ENCODE data around the gene WDR93. TPM values are rescaled to one million over a fixed set of nuclear protein-coding genes. Genes with fewer than 3 reads are reported as not detected.

Gene WDR93
- total and polyA plus RNA-seq, 2 experiments from 2014 or later = 0.13 TPM; not detected in 1

- H3K79me2 ChIP-seq = no peaks in the 10 kb centered on the region
- no peak overlapping the region for H3K4me3 ChIP-seq
- H3K9me3 ChIP-seq (ENCODE audit: low read depth) = no peaks in the 10 kb centered on the region
- TF ChIP-seq CTCF (IDR thresholded peaks at IDR 0.05; ENCODE audit: poor library complexity) (no peak), EZH2phosphoT487 (IDR thresholded peaks at IDR 0.05; ENCODE audit: low read depth, severe bottlenecking, unreplicated experiment) (no peak), EZH2 (IDR thresholded peaks at IDR 0.05; ENCODE audit: borderline replicate concordance) (no peak)
- DNase-seq (ENCODE audit: low spot score) = no peak
- H3K27ac ChIP-seq = no peak overlapping the region
- H3K9me2 ChIP-seq (replicated peaks; ENCODE audit: insufficient read depth) = no peaks in the 10 kb centered on the region
- no peaks in the 10 kb centered on the region for H3K4me1 ChIP-seq (ENCODE audit: insufficient read depth)
- H3K4me2 ChIP-seq = no peak overlapping the region
- 91% methylated on average over 8 of the region's 8 CpGs for WGBS (ENCODE audit: low lambda C conversion rate, missing lambda C conversion rate)
- H3K36me3 ChIP-seq (replicated peaks; ENCODE audit: insufficient read depth, low read depth) = no peaks in the 10 kb centered on the region
- H3K27me3 ChIP-seq = peaks cover 20% of the 10 kb centered on the region
- no peak overlapping the region for H2AFZ ChIP-seq
- H4K20me1 ChIP-seq (ENCODE audit: insufficient read depth, poor library complexity, severe bottlenecking) = no peaks in the 10 kb centered on the region
These were observed 52.4 kb downstream of the WDR93 start for GRCh38 chr15:89743011-89743410.

GRCh38 chr15:89743594-89743993 lies 53.0 kb downstream of the WDR93 start:
- H3K27ac ChIP-seq = no peak overlapping the region
- no peak overlapping the region for H3K4me2 ChIP-seq
- no peaks in the 10 kb centered on the region for H3K79me2 ChIP-seq
- no peaks in the 10 kb centered on the region for H3K9me3 ChIP-seq (ENCODE audit: low read depth)
- no peak for DNase-seq (ENCODE audit: low spot score)
- no peaks in the 10 kb centered on the region for H3K9me2 ChIP-seq (replicated peaks; ENCODE audit: insufficient read depth)
- no peaks in the 10 kb centered on the region for H3K4me1 ChIP-seq (ENCODE audit: insufficient read depth)
- H3K27me3 ChIP-seq = peaks cover 26% of the 10 kb centered on the region
- H2AFZ ChIP-seq = no peak overlapping the region
- H3K36me3 ChIP-seq (replicated peaks; ENCODE audit: insufficient read depth, low read depth) = no peaks in the 10 kb centered on the region
- no peaks in the 10 kb centered on the region for H4K20me1 ChIP-seq (ENCODE audit: insufficient read depth, poor library complexity, severe bottlenecking)
- TF ChIP-seq EZH2 (IDR thresholded peaks at IDR 0.05; ENCODE audit: borderline replicate concordance) (no peak), CTCF (IDR thresholded peaks at IDR 0.05; ENCODE audit: poor library complexity) (no peak), EZH2phosphoT487 (IDR thresholded peaks at IDR 0.05; ENCODE audit: low read depth, severe bottlenecking, unreplicated experiment) (no peak)
- WGBS (ENCODE audit: low lambda C conversion rate, missing lambda C conversion rate) = 82% methylated on average over 8 of the region's 8 CpGs
- H3K4me3 ChIP-seq = no peak overlapping the region

- H3K9me2 ChIP-seq (replicated peaks; ENCODE audit: insufficient read depth) = no peaks in the 10 kb centered on the region
- no peak overlapping the region for H3K4me3 ChIP-seq
- peaks cover 3% of the 10 kb centered on the region for H3K4me1 ChIP-seq (ENCODE audit: insufficient read depth)
- H4K20me1 ChIP-seq (ENCODE audit: insufficient read depth, poor library complexity, severe bottlenecking) = no peaks in the 10 kb centered on the region
- H3K36me3 ChIP-seq (replicated peaks; ENCODE audit: insufficient read depth, low read depth) = no peaks in the 10 kb centered on the region
- no peak for DNase-seq (ENCODE audit: low spot score)
- peaks cover 41% of the 10 kb centered on the region for H3K27me3 ChIP-seq
- WGBS (ENCODE audit: low lambda C conversion rate, missing lambda C conversion rate) = 80% methylated on average over 13 of the region's 13 CpGs
- H3K27ac ChIP-seq = no peak overlapping the region
- TF ChIP-seq EZH2 (IDR thresholded peaks at IDR 0.05; ENCODE audit: borderline replicate concordance) (no peak), CTCF (IDR thresholded peaks at IDR 0.05; ENCODE audit: poor library complexity) (no peak), EZH2phosphoT487 (IDR thresholded peaks at IDR 0.05; ENCODE audit: low read depth, severe bottlenecking, unreplicated experiment) (no peak)
- H2AFZ ChIP-seq = no peak overlapping the region
- H3K4me2 ChIP-seq = no peak overlapping the region
- H3K79me2 ChIP-seq = no peaks in the 10 kb centered on the region
- no peaks in the 10 kb centered on the region for H3K9me3 ChIP-seq (ENCODE audit: low read depth)
These were observed 54.5 kb downstream of the WDR93 start for GRCh38 chr15:89745131-89745530.

GRCh38 chr15:89745768-89746167 lies 55.2 kb downstream of the WDR93 start:
- Histone ChIP-seq H3K36me3 (replicated peaks; ENCODE audit: insufficient read depth, low read depth) (no peaks in the 10 kb centered on the region), H3K4me1 (ENCODE audit: insufficient read depth) (peaks cover 6% of the 10 kb centered on the region), H3K27me3 (peaks cover 44% of the 10 kb centered on the region), H4K20me1 (ENCODE audit: insufficient read depth, poor library complexity, severe bottlenecking) (no peaks in the 10 kb centered on the region), H3K9me2 (replicated peaks; ENCODE audit: insufficient read depth) (no peaks in the 10 kb centered on the region), H3K9me3 (ENCODE audit: low read depth) (no peaks in the 10 kb centered on the region), H3K27ac (no peak overlapping the region), H3K79me2 (no peaks in the 10 kb centered on the region), H2AFZ (no peak overlapping the region), H3K4me2 (no peak overlapping the region), H3K4me3 (no peak overlapping the region)
- no peak for TF ChIP-seq EZH2 (IDR thresholded peaks at IDR 0.05; ENCODE audit: borderline replicate concordance)
- TF ChIP-seq CTCF (IDR thresholded peaks at IDR 0.05; ENCODE audit: poor library complexity) = no peak
- no peak for TF ChIP-seq EZH2phosphoT487 (IDR thresholded peaks at IDR 0.05; ENCODE audit: low read depth, severe bottlenecking, unreplicated experiment)
- WGBS (ENCODE audit: low lambda C conversion rate, missing lambda C conversion rate) = 90% methylated on average over 1 of the region's 1 CpG
- no peak for DNase-seq (ENCODE audit: low spot score)
